IMR-90 (cell line): ENCODE measurements around the gene ADAMTS17. TPM values are rescaled to one million over a fixed set of nuclear protein-coding genes. Genes with fewer than 3 reads are reported as not detected.

Experiments
- ATAC-seq: fragments of 200-7000 bp; cut with Tn5 transposase; 2 replicates; pipeline ENCODE4 v1.9.1; 2020; ENCODE audit warnings: low read depth, mild to moderate bottlenecking, moderate library complexity
- BruUV-seq: library from RNA; stranded (reverse); fragments of 400-500 nt; replicated peaks from 2 replicates; lab custom pipeline; 2021; lab: Mats Ljungman, UMichigan
- CTCF ChIA-PET: fragments of 300-600 bp; formaldehyde crosslinking; extraction: SDS; loops from one replicate; lab custom pipeline; 2021; ENCODE audit warnings: antibody characterized with exemption; lab: Yijun Ruan, JAX
- POLR2A ChIA-PET: fragments of 300-600 bp; sonication (Branson Sonifier 250); formaldehyde crosslinking; loops from one replicate; lab custom pipeline; 2022; ENCODE audit warnings: antibody characterized with exemption; ENCODE audit not compliant: unreplicated experiment; lab: Charles Lee
- DNase-seq: peaks from one replicate; pipeline ENCODE4 v3.0.0; 2013
- H2AFZ ChIP-seq: replicated peaks from 2 replicates; pipeline ENCODE3; 2013; ENCODE audit warnings: low read length, mild to moderate bottlenecking; ENCODE audit not compliant: poor library complexity
- H2AK5ac ChIP-seq: 2 replicates; pipeline ENCODE4 v1.6.1; 2013; ENCODE audit warnings: low read depth, low read length, inconsistent platforms
- H2AK9ac ChIP-seq: replicated peaks from 2 replicates; pipeline ENCODE3; 2013; ENCODE audit warnings: mild to moderate bottlenecking, low read depth, low read length, moderate library complexity; ENCODE audit not compliant: poor library complexity
- H2BK120ac ChIP-seq: 2 replicates; pipeline ENCODE4 v1.6.1; 2013; ENCODE audit warnings: low read depth, low read length, inconsistent platforms
- H2BK15ac ChIP-seq: 3 replicates; pipeline ENCODE4 v1.6.1; 2013; ENCODE audit warnings: low read depth, low read length, inconsistent platforms
- H2BK20ac ChIP-seq: 2 replicates; pipeline ENCODE4 v1.6.1; 2013; ENCODE audit warnings: low read depth, mild to moderate bottlenecking, inconsistent platforms, low read length, moderate library complexity
- H2BK5ac ChIP-seq: 2 replicates; pipeline ENCODE4 v1.6.1; 2013; ENCODE audit warnings: mild to moderate bottlenecking, low read depth, low read length, inconsistent platforms; ENCODE audit not compliant: poor library complexity, severe bottlenecking
- H3K14ac ChIP-seq: replicated peaks from 2 replicates; pipeline ENCODE4 v1.6.1; 2013; ENCODE audit warnings: low read depth, low read length, inconsistent platforms
- H3K18ac ChIP-seq: 2 replicates; pipeline ENCODE4 v1.6.1; 2013; ENCODE audit warnings: low read depth, low read length, control low read depth
- H3K23ac ChIP-seq: 2 replicates; pipeline ENCODE4 v1.6.1; 2013; ENCODE audit warnings: low read depth, low read length, inconsistent platforms
- H3K27ac ChIP-seq: 2 replicates; pipeline ENCODE4 v1.5.1; 2013; ENCODE audit warnings: mild to moderate bottlenecking, control low read depth, low read length; ENCODE audit not compliant: insufficient read depth
- H3K27me3 ChIP-seq: 2 replicates; pipeline ENCODE4 v1.6.1; 2013; ENCODE audit warnings: low read length; ENCODE audit not compliant: control insufficient read depth, insufficient read depth
- H3K36me3 ChIP-seq: 2 replicates; pipeline ENCODE4 v1.6.1; 2013; ENCODE audit warnings: low read length, mixed read lengths; ENCODE audit not compliant: control insufficient read depth, insufficient read depth
- H3K4ac ChIP-seq: 2 replicates; pipeline ENCODE4 v1.6.1; 2013; ENCODE audit warnings: low read depth, low read length, inconsistent platforms
- H3K4me1 ChIP-seq: 2 replicates; pipeline ENCODE4 v1.6.1; 2013; ENCODE audit warnings: low read length, mixed read lengths; ENCODE audit not compliant: control insufficient read depth, insufficient read depth
- H3K4me2 ChIP-seq: 2 replicates; pipeline ENCODE4 v1.6.1; 2013; ENCODE audit warnings: low read depth, mild to moderate bottlenecking, control low read depth, low read length, moderate library complexity
- H3K4me3 ChIP-seq: 2 replicates; pipeline ENCODE4 v1.5.1; 2013; ENCODE audit warnings: low read depth, mild to moderate bottlenecking, control low read depth, low read length, moderate library complexity; ENCODE audit not compliant: insufficient read depth
- H3K56ac ChIP-seq: 2 replicates; pipeline ENCODE4 v1.6.1; 2013; ENCODE audit warnings: low read length, inconsistent platforms; ENCODE audit not compliant: insufficient read depth; ENCODE audit errors: extremely low read depth
- H3K79me1 ChIP-seq, 2 experiments: 2 replicates each; pipeline ENCODE4 v1.6.1; 2013; ENCODE audit warnings: low read length in 2 of 2, inconsistent platforms in 1 of 2, low read depth in 1 of 2
- H3K9ac ChIP-seq: 2 replicates; pipeline ENCODE4 v1.6.1; 2013; ENCODE audit warnings: low read depth, low read length, control low read depth
- H3K9me1 ChIP-seq: 2 replicates; pipeline ENCODE4 v1.6.1; 2013; ENCODE audit warnings: low read length, inconsistent platforms; ENCODE audit not compliant: insufficient read depth
- H3K9me3 ChIP-seq: 2 replicates; pipeline ENCODE4 v1.6.1; 2013; ENCODE audit warnings: low read length; ENCODE audit not compliant: control insufficient read depth, insufficient read depth
- H4K20me1 ChIP-seq: 2 replicates; pipeline ENCODE4 v1.6.1; 2013; ENCODE audit warnings: low read length, inconsistent platforms; ENCODE audit not compliant: insufficient read depth
- H4K5ac ChIP-seq: 2 replicates; pipeline ENCODE4 v1.6.1; 2013; ENCODE audit warnings: mild to moderate bottlenecking, low read depth, low read length, control low read depth
- H4K8ac ChIP-seq, 2 experiments: 2 replicates each; pipeline ENCODE4 v1.6.1; 2013; ENCODE audit warnings: low read depth in 2 of 2, low read length in 2 of 2, control low read depth in 1 of 2, inconsistent platforms in 1 of 2
- H4K91ac ChIP-seq: 2 replicates; pipeline ENCODE4 v1.6.1; 2013; ENCODE audit warnings: low read depth, low read length, inconsistent platforms; ENCODE audit not compliant: insufficient read depth
- BHLHE40 ChIP-seq: fragments of 150-350 bp; IDR thresholded peaks from 2 replicates; pipeline ENCODE4 v1.6.1; 2016; ENCODE audit warnings: mild to moderate bottlenecking, low read depth, low read length
- CHD1 ChIP-seq: IDR thresholded peaks from 2 replicates; pipeline ENCODE4 v1.6.1; 2012; ENCODE audit warnings: low read depth, low read length, improper control_type of control experiment
- MXI1 ChIP-seq: IDR thresholded peaks from 2 replicates; pipeline ENCODE4 v1.6.1; 2012; ENCODE audit warnings: low read depth, mild to moderate bottlenecking, low read length, moderate library complexity, borderline replicate concordance
- RAD21 ChIP-seq: IDR thresholded peaks from 2 replicates; pipeline ENCODE4 v1.6.1; 2012; ENCODE audit warnings: low read length, improper control_type of control experiment
- RCOR1 ChIP-seq: IDR thresholded peaks from 2 replicates; pipeline ENCODE4 v1.6.1; 2012; ENCODE audit warnings: mild to moderate bottlenecking, low read length, improper control_type of control experiment; ENCODE audit not compliant: insufficient replicate concordance
- RFX5 ChIP-seq: IDR thresholded peaks from 2 replicates; pipeline ENCODE4 v1.8.0; 2012; ENCODE audit warnings: low read depth, mild to moderate bottlenecking, low read length, moderate library complexity
- SMC3 ChIP-seq: fragments of 150-350 bp; IDR thresholded peaks from 2 replicates; pipeline ENCODE4 v1.6.1; 2016; ENCODE audit warnings: low read depth, mild to moderate bottlenecking, antibody characterized with exemption, low read length, moderate library complexity
- WGBS, 2 experiments: methylation state at CpG; one replicate each; pipeline versions ENCODE4 v1.1.5 to v1.1.7; 2013; ENCODE audit warnings: missing lambda C conversion rate in 2 of 2; ENCODE audit not compliant: insufficient read length in 1 of 2; ENCODE audit errors: extremely low coverage in 2 of 2; 5-methylcytosine and 5-hydroxymethylcytosine counted together
- dilution Hi-C: fragments of 300-500 bp; cut with HindIII; formaldehyde crosslinking; loops from one replicate; pipeline ENCODE4 v1.14.3; 2018; ENCODE audit warnings: low sequenced_read_pairs; ENCODE audit not compliant: unreplicated experiment
- in situ Hi-C: fragments of 300-500 bp; cut with MboI; formaldehyde crosslinking; loops from 3 replicates; pipeline ENCODE4 v1.14.3; 2019; ENCODE audit warnings: low sequenced_read_pairs, inconsistent platforms, mixed read lengths
- intact Hi-C: fragments of 100-400 bp; cut with micrococcal nuclease; formaldehyde crosslinking; loops from 2 replicates; pipeline ENCODE4 v1.10.0; 2022
- polyA plus RNA-seq, 3 experiments: library from polyadenylated mRNA; depleted of rRNA; stranded (reverse); fragments of >200 nt; gene quantifications; 2 replicates each; pipeline ENCODE4 v1.2.3, GENCODE V29; 2012; ENCODE audit warnings: low replicate concordance in 1 of 3
- total RNA-seq: library from RNA; depleted of rRNA; stranded (reverse); fragments of >200 nt; gene quantifications from 2 replicates; pipeline ENCODE4 v1.2.3, GENCODE V29; 2012
- TF ChIP-seq, protein P1 (sequence below): fragments of 150-350 bp; IDR thresholded peaks from 2 replicates; pipeline ENCODE4 v1.6.1; 2016; ENCODE audit warnings: low read depth, mild to moderate bottlenecking, low read length, moderate library complexity, borderline replicate concordance

ADAMTS17 gene
- total and polyA plus RNA-seq, 2 of the 4 experiments (the other 2 are of a cell fraction), result 0.03 TPM; not detected in 1

GRCh38 chr15:100256970-100257650 lies 84.7 kb downstream of the ADAMTS17 start:
- no peaks in the 10 kb centered on the region for H3K27me3 ChIP-seq

More at GRCh38 chr15:100256970-100257650, 84.7 kb downstream of the ADAMTS17 start:
- dilution Hi-C loops, result no loop called here
- H2BK20ac ChIP-seq, result no peak overlapping the region
- peak overlapping the region; percentile 21 for H2AFZ ChIP-seq
- no peak overlapping the region for H3K23ac ChIP-seq
- ChIA-PET CTCF (no interaction called here), POLR2A (no interaction called here)
- no peak overlapping the region for H4K8ac ChIP-seq
- in situ Hi-C loops, result no loop called here
- WGBS, 2 experiments, result 76% methylated on average over 8 of the region's 19 CpGs; no CpG with 5 or more reads in 1 of the 2 experiments
- H2BK15ac ChIP-seq, result no peak overlapping the region
- no peak overlapping the region for H4K91ac ChIP-seq
- intact Hi-C loops, result no loop called here
- H3K9ac ChIP-seq, result no peak overlapping the region
- H3K4me1 ChIP-seq, result no peaks in the 10 kb centered on the region
- no peak overlapping the region for H3K4me3 ChIP-seq
- H3K27ac ChIP-seq, result no peak overlapping the region
- no peaks in the 10 kb centered on the region for H3K79me1 ChIP-seq
- H2AK9ac ChIP-seq, result peak overlapping the region; percentile 42
- no peak for TF ChIP-seq RAD21
- no peak for TF ChIP-seq SMC3
- no peak for TF ChIP-seq BHLHE40
- TF ChIP-seq CHD1, result no peak
- no peak for TF ChIP-seq RCOR1
- TF ChIP-seq RFX5, result no peak
- no peak for TF ChIP-seq MXI1
- TF ChIP-seq, protein P1, sequence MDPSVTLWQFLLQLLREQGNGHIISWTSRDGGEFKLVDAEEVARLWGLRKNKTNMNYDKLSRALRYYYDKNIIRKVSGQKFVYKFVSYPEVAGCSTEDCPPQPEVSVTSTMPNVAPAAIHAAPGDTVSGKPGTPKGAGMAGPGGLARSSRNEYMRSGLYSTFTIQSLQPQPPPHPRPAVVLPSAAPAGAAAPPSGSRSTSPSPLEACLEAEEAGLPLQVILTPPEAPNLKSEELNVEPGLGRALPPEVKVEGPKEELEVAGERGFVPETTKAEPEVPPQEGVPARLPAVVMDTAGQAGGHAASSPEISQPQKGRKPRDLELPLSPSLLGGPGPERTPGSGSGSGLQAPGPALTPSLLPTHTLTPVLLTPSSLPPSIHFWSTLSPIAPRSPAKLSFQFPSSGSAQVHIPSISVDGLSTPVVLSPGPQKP, result no peak
- H3K36me3 ChIP-seq, result no peaks in the 10 kb centered on the region
- no peaks in the 10 kb centered on the region for H4K20me1 ChIP-seq
- no peak overlapping the region for H2AK5ac ChIP-seq
- BruUV-seq, result no TSS peak
- H3K4me2 ChIP-seq, result no peak overlapping the region
- peaks cover 47% of the 10 kb centered on the region for H3K9me3 ChIP-seq
- ATAC-seq, result no peak
- H4K5ac ChIP-seq, result no peak overlapping the region
- no peak overlapping the region for H3K56ac ChIP-seq
- H3K18ac ChIP-seq, result no peak overlapping the region
- no peak overlapping the region for H3K14ac ChIP-seq
- no peak for DNase-seq
- no peaks in the 10 kb centered on the region for H3K9me1 ChIP-seq
- no peak overlapping the region for H3K4ac ChIP-seq
- H2BK120ac ChIP-seq, result no peak overlapping the region
- no peak overlapping the region for H2BK5ac ChIP-seq
